Measurements from ENCODE around the gene ANKRD44.

DNA sequence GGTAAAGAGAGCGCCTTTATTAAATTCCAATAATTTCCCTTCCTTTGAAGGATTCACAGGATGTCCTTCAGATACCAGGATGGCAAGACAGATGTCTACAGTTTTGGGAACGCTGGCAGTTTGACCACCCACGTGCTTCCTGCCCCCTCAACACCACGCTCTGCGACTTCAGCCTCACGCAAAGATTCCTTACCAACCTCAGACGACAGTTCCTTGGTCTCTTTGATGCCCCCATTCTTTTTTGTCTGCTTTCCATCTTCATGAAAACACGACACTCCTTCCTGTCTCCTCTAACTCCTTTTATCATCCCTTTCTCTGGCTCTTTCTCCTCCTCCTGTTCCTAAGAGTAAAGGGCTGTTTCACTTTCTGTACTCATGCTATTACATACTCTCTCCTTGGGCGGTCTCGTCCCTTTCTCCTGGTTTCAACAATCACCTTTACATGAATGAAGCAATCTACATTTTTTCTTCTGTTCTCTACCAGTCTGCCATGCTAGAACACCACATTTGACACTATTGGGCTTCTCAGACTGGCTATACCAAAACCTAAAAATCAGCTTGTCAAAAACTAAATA, 194.2 kb downstream of the ANKRD44 start:
- TF ChIP-seq, protein P1, sequence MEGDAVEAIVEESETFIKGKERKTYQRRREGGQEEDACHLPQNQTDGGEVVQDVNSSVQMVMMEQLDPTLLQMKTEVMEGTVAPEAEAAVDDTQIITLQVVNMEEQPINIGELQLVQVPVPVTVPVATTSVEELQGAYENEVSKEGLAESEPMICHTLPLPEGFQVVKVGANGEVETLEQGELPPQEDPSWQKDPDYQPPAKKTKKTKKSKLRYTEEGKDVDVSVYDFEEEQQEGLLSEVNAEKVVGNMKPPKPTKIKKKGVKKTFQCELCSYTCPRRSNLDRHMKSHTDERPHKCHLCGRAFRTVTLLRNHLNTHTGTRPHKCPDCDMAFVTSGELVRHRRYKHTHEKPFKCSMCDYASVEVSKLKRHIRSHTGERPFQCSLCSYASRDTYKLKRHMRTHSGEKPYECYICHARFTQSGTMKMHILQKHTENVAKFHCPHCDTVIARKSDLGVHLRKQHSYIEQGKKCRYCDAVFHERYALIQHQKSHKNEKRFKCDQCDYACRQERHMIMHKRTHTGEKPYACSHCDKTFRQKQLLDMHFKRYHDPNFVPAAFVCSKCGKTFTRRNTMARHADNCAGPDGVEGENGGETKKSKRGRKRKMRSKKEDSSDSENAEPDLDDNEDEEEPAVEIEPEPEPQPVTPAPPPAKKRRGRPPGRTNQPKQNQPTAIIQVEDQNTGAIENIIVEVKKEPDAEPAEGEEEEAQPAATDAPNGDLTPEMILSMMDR (IDR thresholded peaks at IDR 0.05 in 4 of 5, conservative IDR thresholded peaks at IDR 0.05 in 1 of 5), result no peak
- TF ChIP-seq POLR2A (IDR thresholded peaks at IDR 0.05), result no peak

Measured in gastrocnemius medialis (tissue), 4 donors.